Stimulated activated naive CD8-positive, alpha-beta T cell treated with anti-CD3 and anti-CD28 coated beads, Interleukin-15, Interleukin-2, amounts not matched to agents 100 U/mL and 50 U/mL, for 24 hours (primary cell): ENCODE data around the gene WFS1.

Experiments
- ATAC-seq: fragments of 150-1000 bp; cut with Tn5 transposase; one replicate; pipeline ENCODE4 v1.10.0; 2021
- DNase-seq: peaks from one replicate; pipeline ENCODE4 v3.0.0; 2021

Gene WFS1

DNA sequence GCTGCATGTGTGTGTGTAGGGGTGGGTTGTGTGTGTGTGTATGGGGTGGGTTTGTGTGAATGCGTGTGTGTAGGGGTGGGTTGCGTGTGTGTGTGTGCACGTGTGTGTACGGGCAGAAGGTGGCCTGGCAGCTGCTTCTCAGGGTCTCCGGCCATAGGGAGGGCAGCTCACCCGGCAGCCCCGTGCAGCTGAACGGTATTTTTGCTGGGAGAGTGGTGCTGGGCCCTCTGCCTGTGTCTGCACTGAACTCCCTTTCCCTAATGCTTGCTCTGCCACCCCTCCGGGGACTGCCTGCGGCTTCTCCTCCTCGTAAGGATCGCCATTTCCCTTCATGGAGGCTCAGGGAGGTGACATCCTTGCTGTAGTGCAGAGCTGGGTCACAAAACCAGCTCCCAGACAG lies 30.2 kb downstream of the WFS1 start:
- no peak for ATAC-seq
- no peak for DNase-seq

DNA sequence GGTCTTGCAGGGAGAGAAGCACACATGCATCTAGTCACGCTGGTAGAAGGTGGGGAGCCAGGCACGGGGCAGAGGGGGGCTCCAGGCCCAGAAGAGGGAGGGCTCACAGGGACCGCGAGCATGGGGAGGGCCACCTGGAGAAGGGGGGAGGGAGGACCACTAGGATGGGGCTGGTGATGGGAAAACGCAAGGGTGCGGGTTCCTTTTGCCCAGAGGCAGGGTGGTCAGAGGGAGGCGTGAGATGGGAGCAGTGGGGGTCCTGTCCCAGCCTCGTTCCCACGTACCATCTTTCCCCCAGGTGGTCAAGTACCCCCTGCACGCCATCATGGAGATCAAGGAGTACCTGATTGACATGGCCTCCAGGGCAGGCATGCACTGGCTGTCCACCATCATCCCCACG lies 30.7 kb downstream of the WFS1 start:
- no peak for ATAC-seq
- DNase-seq, result no peak

DNA sequence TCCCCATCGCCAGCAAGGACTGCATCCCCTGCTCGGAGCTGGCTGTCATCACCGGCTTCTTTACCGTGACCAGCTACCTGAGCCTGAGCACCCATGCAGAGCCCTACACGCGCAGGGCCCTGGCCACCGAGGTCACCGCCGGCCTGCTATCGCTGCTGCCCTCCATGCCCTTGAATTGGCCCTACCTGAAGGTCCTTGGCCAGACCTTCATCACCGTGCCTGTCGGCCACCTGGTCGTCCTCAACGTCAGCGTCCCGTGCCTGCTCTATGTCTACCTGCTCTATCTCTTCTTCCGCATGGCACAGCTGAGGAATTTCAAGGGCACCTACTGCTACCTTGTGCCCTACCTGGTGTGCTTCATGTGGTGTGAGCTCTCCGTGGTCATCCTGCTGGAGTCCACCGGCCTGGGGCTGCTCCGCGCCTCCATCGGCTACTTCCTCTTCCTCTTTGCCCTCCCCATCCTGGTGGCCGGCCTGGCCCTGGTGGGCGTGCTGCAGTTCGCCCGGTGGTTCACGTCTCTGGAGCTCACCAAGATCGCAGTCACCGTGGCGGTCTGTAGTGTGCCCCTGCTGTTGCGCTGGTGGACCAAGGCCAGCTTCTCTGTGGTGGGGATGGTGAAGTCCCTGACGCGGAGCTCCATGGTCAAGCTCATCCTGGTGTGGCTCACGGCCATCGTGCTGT lies 31.5 kb downstream of the WFS1 start:
- no peak for ATAC-seq
- DNase-seq, result no peak

DNA sequence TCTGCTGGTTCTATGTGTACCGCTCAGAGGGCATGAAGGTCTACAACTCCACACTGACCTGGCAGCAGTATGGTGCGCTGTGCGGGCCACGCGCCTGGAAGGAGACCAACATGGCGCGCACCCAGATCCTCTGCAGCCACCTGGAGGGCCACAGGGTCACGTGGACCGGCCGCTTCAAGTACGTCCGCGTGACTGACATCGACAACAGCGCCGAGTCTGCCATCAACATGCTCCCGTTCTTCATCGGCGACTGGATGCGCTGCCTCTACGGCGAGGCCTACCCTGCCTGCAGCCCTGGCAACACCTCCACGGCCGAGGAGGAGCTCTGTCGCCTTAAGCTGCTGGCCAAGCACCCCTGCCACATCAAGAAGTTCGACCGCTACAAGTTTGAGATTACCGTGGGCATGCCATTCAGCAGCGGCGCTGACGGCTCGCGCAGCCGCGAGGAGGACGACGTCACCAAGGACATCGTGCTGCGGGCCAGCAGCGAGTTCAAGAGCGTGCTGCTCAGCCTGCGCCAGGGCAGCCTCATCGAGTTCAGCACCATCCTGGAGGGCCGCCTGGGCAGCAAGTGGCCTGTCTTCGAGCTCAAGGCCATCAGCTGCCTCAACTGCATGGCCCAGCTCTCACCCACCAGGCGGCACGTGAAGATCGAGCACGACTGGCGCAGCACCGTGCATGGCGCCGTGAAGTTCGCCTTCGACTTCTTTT lies 32.2 kb downstream of the WFS1 start:
- no peak for DNase-seq
- no peak for ATAC-seq

DNA sequence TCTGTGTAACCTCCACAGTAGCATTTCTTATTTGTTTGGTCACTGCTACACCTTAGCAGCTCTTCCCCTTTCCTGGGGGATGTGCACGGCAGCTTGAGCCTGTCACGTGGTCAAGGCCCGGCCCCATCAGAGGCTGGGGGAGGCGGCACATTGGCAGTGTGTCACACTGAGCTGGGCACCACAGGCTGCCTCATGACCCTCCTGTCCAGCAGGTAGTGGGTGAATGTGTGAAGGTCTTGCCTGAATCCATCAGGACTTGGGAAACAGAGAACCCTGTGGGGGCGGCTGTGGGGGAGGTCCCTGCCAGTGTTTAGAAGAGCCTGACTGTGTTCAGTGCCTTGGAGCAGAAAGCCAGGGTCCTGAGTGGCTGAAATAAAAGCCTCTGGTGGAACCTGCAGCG lies 33.2 kb downstream of the WFS1 start:
- ATAC-seq, result no peak

DNA sequence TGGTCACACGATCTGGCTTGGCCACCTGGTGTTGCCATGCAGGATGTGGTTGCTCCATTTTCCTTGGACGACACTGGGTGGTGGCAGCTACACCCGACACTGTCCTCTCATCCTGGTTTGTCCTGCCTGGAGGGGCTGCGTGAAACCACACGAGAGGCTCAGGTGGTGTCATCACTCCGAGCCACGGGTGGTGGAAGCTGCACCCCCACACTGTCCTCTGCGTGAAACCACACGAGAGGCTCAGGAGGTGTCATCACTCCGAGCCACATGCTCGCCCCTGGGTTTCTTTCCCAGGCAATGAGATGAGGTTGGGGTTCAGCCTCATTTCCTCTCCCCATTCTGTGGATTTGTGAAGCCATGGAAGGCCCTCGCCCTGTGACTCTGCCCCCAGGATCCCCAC lies 34.3 kb downstream of the WFS1 start:
- DNase-seq (no peak), ATAC-seq (no peak)

More for the DNA sequence above, 33.2 kb downstream of the WFS1 start:
- no peak for DNase-seq

DNA sequence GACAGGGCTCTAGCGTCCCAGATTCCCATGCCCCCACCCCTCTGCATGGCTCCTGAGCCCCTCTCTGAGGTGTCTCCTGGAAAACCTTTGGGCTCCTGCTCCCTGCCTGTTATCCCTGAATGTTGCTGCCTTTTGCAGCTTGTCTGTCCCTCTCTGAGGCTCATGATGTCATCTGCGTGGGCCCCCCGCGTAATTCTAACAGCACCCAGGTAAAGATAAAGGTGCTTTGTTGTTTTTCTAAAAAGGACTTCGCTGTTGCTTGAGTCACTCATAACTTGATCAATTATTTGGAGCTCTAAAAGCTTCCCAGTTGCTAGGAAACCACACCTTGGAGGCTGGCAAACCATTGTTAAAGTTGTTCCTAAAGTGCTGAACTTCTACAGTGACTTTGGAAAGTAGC lies 36.6 kb downstream of the WFS1 start:
- DNase-seq (no peak), ATAC-seq (no peak)

DNA sequence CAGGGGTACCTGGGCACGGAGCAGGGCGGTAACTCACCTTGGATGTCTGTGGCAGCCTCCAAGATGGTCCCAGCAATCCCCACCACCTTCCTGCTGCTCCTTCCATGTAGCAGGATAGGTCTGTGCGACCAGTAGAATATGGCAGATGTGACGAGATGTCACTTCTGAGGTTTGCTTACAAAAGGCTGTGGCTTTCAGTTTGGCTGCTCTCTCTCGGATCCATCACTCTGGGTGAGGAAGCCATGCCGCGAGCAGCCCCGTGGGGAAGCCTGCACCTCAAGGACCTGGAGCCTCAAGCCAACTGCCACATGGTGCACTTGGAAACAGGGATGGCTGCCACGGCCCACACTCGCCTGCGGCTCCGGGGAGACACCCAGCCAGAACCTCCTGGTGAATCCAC lies 37.6 kb downstream of the WFS1 start:
- DNase-seq, result no peak
- no peak for ATAC-seq

DNA sequence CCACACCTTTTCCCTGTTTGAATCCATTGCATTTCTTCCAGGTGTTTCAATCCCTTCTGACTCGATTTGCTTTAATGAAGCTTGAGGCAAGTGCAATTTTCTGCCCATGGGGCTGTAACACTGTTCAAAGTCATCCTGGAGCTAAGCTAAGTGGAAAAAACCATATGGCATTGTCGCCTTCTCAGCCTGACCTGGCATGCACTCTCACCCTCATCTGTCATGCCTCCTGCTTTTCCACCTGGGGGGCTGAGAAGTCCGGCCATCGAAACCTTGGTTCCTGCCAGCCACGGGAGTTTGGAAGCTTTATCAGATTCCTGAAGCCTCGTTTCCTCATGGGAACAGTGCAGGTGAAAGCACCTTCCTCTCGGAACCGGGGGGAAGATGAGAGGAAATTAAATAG lies 38.2 kb downstream of the WFS1 start:
- ATAC-seq (no peak), DNase-seq (no peak)

DNA sequence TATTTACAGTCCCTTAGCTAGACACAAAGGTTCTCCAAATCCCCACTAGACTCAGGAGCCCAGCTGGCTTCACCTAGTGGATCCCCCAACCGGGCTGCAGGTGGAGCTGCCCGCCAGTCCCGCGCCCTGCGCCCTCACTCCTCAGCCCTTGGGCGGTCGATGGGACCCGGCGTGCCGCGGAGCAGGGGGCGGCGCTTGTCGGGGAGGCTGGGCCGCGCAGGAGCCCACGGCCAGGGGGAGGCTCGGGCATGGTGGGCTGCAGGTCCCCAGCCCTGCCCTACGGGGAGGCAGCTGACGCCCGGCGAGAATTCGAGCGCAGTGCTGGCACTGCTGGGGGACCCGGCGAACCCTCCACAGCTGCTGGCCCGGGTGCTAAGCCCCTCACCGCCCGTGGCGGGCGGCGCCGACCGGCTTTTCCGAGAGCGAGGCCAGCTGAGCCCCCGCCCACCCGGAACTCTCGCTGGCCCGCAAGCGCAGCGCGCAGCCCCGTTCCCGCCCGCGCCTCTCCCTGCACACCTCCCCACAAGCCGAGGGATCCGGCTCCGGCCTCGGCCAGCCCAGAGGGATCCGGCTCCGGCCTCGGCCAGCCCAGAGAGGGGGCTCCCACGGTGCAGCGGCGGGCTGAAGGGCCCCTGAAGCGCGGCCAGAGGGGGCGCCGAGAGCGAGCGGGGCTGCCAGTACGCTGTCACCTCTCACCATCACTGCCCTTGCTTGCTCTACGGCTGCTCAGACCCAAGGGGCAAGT lies 39.4 kb downstream of the WFS1 start:
- ATAC-seq (peak; percentile 10), DNase-seq (peak; percentile 33)

DNA sequence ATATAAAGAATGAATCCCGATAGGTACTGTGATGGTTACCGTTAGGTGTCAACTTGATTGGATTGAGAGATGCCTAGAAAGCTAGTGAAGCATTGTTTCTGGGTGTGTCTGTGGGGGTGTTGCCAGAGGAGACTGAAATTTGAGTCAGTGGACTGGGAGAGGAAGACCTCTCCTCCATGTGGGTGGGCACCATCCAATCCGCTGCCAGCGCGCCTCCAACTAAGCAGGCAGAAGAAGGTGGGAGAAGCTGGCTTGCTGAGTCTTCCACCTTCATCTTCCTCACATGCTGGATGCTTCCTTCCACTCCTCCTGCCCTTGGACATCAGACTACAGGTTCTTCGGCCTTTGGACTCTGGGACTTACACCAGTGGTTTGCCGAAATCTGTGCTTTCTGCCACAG lies 40.1 kb downstream of the WFS1 start:
- no peak for DNase-seq
- no peak for ATAC-seq

DNA sequence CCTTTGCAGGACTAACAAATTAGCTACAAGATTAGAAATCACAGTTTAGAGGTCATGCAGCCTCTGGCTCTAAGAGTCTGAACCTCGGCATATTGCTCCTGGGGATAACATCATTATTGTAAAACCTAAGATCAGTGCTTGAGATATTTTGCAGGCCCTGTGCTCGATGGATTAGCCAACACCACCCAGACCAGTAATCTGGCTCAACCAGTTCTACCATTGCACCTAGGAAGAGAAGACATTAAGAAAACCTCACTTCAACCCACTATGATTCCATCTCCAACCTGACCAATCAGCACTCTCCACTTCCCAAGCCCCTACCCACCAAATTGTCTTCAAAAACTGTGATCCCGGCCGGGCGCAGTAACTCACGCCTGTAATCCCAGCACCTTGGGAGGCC lies 43.6 kb downstream of the WFS1 start:
- DNase-seq, result no peak
- ATAC-seq, result no peak

DNA sequence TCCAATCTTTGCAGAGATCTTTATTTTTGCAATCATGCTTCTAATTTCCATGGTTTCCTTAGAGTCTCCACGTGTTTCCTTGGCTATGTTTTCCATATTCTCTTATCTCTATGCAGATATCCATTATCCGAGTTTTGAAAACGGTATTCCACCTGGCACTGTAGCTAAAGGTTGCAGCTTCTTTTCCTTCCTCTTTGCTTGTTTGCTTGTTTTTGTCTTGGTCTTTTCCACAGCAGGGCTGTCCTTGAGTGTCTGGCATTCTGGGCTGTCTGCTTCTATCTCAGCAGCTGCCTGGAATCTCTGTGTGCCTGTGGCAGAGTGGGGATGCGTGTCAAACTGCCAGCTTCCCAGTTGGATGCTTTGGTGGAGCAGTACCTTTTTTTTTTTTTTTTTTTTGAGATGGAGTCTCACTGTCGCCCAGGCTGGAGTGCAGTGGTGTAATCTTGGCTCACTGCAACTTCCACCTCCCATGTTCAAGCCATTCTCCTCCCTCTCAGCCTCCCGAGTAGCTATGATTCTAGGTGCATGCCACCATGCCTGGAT lies 46.9 kb downstream of the WFS1 start:
- ATAC-seq, result no peak
- no peak for DNase-seq

DNA sequence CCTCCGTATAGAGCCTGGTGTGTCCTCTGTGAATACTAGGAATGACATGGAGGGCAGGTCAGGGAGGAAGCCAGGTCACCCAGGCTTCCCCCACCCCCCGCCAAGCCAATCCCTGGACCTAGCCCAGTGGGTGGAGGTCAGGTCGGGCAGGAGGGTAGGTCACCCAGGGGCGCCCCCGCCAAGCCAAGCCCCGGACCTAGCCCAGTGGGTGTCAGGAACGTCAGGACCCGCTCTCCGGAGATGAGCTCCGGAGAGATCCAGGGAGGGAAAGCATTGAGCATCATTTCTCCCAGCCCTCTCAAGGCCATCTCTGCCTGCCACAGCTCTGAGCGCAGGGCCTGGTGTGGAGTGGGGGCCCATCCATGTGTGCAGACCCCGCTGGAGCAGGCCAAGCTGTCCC lies 48.6 kb downstream of the WFS1 start:
- ATAC-seq, result no peak

DNA sequence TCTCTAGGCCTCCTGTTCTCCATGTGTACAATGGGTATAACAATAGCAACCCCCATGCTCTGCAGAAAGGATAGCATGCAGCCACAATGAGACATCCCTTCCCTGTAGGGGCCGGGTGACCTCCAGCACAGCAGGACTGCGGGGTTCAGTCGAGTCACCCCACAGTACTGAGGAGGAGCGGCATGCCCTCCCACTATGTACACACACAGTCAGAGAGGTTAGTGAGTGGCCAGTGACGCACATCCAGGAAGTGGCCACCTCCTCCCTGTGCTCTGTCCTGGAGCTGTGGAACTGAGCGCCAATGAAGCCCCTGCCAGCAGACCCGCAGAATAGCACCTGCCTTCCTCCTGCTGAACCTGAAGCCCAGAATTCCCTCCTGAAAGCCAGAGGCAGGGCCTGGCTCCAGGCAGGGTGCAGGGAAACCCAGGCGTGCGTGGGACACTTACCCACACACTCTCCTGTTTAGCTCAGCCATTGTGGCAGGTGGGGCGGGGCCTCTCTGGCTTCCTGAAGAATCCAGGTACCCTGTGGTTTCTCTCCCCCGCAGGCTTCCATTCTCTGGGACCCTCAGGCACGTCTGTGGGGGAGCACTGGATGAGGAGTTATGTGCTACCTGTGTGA lies 50.0 kb downstream of the WFS1 start:
- DNase-seq (no peak), ATAC-seq (no peak)

More for the DNA sequence above, 48.6 kb downstream of the WFS1 start:
- DNase-seq, result no peak

DNA sequence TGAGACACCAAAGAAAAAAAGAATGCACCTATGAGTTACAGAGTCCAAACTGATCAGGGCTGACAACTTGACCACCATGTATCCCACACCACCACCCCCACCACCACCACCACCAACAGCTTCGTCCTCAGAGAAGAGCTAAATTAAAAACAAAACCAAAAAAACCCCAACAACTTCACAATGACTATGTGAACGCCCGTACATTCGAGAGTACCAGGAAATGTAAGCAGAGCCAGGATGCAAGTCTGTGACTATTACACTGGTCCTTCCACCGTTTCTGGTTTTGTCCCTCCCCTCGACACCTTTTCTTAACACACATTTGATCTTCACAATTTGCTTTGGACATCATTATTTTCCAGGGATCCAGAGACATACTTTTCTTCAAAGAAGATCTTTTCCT lies 51.0 kb downstream of the WFS1 start:
- DNase-seq (no peak), ATAC-seq (no peak)

DNA sequence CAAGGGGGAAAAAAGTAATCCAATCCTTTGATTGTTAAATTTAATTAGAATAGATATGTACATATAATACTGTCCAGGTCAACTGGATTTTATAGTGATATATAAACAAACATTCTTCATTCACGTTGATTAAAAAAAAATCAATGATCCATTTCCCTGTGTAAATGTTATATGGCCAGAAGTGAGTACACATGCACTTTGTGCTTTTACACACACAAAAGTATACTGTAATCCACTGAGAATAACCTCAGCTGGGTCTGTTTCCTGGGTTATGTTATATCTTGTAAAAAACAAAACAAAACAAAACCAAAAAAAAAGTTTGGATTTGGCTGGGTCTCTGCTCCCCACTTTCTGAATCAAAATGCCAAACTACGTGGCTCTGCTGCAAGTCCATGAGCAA lies 51.7 kb downstream of the WFS1 start:
- no peak for ATAC-seq
- no peak for DNase-seq

DNA sequence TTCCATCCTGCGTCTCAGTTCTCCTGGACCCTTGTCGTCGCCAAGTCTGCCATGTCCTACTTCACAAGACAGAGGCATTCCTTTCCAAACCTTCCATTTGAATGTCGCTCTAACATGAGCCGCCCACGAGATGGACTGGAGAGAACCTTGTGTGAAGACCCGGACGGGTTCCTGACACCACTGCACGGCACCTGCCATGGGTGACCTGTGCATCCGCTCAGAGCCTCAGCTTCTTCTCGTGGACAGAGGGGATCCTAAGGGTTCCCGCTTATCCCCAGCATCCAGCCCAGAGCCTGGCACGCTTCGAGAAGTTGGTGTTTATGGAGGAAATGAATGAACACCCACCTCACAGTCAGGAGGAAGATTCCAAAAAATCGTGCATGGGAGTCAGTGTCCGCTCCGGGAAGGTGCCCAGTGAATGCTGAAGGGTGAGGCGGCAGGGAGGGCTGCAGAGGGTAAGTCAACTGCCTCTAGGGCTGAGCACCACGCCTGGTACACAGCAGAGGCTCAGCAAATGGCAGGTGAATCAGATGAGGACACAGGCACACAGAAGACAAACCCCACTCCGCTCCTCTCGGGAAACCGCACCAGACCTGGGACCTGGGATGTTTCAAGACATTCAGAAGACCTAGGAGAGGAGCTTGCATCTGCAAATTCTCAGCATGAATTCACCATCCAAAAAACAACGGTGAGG lies 52.6 kb downstream of the WFS1 start:
- no peak for ATAC-seq
- DNase-seq, result no peak

DNA sequence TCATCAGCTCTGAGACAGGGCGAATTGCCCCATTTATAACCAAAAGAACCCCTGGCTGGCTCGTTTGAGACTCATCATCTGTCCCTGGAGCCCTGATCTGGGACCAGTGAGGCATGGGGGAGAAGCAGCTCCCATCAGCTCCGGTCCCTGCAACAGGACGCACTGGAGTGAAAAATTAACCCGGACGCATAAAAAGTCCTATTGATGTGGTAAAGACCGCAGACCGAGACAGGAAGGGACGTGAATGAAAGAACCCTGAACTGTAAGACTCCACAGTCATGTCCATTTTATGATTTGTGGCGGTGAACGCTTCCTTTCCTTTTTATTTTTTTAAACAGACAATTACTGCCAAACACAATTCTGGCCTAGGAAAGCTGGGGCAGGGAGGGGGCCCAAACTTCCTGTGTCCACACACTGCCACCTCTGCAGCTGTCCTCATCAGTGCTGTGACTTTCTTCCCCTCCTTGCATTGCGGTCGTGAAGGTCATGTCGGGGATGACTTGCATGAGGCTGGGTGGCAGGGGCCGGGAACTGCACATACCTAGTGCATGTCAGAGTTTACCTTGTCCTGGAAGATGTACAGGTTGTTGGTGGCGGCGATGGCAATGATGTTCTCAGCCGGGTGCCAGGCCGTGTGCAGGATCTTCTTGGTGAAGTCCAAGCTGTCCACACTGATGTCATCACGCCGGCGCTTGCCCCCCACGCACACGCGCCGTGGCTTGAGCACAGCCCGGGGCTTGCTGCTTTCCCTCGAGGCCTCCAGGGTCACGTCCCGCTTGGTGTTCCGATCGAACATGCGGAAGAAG lies 53.3 kb downstream of the WFS1 start:
- no peak for DNase-seq
- ATAC-seq, result no peak

DNA sequence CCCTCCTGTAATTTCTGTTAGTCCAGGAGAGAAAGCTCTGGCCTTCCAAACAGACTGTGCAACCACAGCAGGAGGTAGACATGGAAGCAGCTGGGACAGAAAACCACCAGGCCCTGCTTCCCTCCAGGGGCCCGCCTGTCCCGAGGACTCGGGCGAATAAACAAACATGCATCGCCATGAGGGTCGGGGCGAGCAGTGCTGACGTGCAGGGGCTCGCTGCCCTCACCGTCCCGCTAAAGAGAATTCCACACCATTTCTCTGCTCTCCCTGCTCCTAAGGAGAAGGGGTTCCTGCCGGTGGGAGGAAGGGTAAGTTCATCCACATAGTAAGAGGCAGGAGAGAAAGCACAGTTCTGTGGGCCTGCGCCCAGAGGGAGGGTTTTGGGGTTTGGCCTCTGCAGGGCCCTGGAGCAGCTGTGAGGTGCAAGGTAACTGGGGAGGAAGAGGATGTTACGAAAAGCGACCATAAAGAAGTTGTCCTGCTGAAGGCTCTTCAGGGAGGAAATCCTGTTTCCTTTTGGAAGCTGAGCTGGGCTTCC lies 54.9 kb downstream of the WFS1 start:
- DNase-seq (no peak), ATAC-seq (no peak)
